B cell (primary cell): Measurements from ENCODE around the gene GADL1. TPM values are rescaled to one million over a fixed set of nuclear protein-coding genes. Genes with fewer than 3 reads are reported as not detected.

Experiments used
- ATAC-seq: fragments of 200-7000 bp; cut with Tn5 transposase; one replicate; pipeline ENCODE4 v1.10.0; 2021; ENCODE audit warnings: low read depth, mild to moderate bottlenecking, moderate number of reproducible peaks, moderate library complexity
- CTCF ChIA-PET: fragments of 350-600 bp; sonication (Branson Sonifier 250); formaldehyde crosslinking; loops from one replicate; lab custom pipeline; 2021; ENCODE audit warnings: antibody characterized with exemption, inconsistent platforms; lab: Charles Lee
- POLR2A ChIA-PET: fragments of 350-600 bp; sonication (Branson Sonifier 250); formaldehyde crosslinking; loops from one replicate; lab custom pipeline; 2021; ENCODE audit warnings: antibody characterized with exemption; lab: Charles Lee
- DNase-seq: peaks from one replicate; pipeline ENCODE4 v3.0.0; 2013
- H2AFZ ChIP-seq: 2 replicates; pipeline ENCODE4 v1.6.1; 2012; ENCODE audit warnings: mild to moderate bottlenecking, low read depth, low read length; ENCODE audit not compliant: insufficient read depth, poor library complexity, severe bottlenecking
- H3K27ac ChIP-seq, 2 donors: 1 replicate in 1 of 2; 2 replicates in 1 of 2; pipeline ENCODE4 v1.5.1; 2012 to 2013; ENCODE audit warnings: low read length in 2 of 2, mild to moderate bottlenecking in 2 of 2, moderate library complexity in 1 of 2
- H3K27me3 ChIP-seq, 4 experiments: fragments of 200-600 bp in 1 of 4; sonication (generic) in 1 of 4; replicated peaks in 1 of 4; 1 replicate in 2 of 4; 2 replicates in 2 of 4; pipeline versions ENCODE4 v1.6.1 to v1.7.0; 2013 to 2016; ENCODE audit warnings: low read length in 3 of 4, mild to moderate bottlenecking in 2 of 4, mixed read lengths in 1 of 4, moderate library complexity in 1 of 4; ENCODE audit not compliant: insufficient read depth in 4 of 4, control insufficient read depth in 3 of 4; ENCODE audit errors: control extremely low read depth in 1 of 4
- H3K36me3 ChIP-seq, 2 experiments: replicated peaks in 1 of 2; 1 replicate in 1 of 2; 2 replicates in 1 of 2; pipeline versions ENCODE4 v1.6.1 to v1.7.1; 2013; ENCODE audit warnings: low read length in 1 of 2; ENCODE audit not compliant: insufficient read depth in 2 of 2, control insufficient read depth in 1 of 2; ENCODE audit errors: control extremely low read depth in 1 of 2, extremely low read depth in 1 of 2
- H3K4me1 ChIP-seq, 2 donors: fragments of 200-600 bp in 1 of 2; sonication (generic) in 1 of 2; 1 replicate in 1 of 2; 2 replicates in 1 of 2; pipeline versions ENCODE4 v1.5.1 to v1.6.1; 2013 to 2017; ENCODE audit warnings: low read length in 2 of 2; ENCODE audit not compliant: control insufficient read depth in 2 of 2, insufficient read depth in 2 of 2
- H3K4me2 ChIP-seq: replicated peaks from 2 replicates; pipeline ENCODE3; 2012; ENCODE audit warnings: mild to moderate bottlenecking, low read depth, low read length; ENCODE audit not compliant: poor library complexity, severe bottlenecking
- H3K4me3 ChIP-seq, 5 experiments: fragments of 200-600 bp in 1 of 5; sonication (generic) in 1 of 5; 1 replicate in 3 of 5; 2 replicates in 2 of 5; pipeline versions ENCODE4 v1.5.1 to v1.7.0; 2011 to 2016; ENCODE audit warnings: low read length in 4 of 5, mild to moderate bottlenecking in 4 of 5, low read depth in 2 of 5, control low read depth in 1 of 5, moderate library complexity in 1 of 5; ENCODE audit not compliant: insufficient read depth in 1 of 5; ENCODE audit errors: control extremely low read depth in 1 of 5, extremely low read depth in 1 of 5
- H3K79me2 ChIP-seq: fragments of 200-600 bp; sonication (generic); one replicate; pipeline ENCODE4 v1.6.0; 2016; ENCODE audit warnings: low read length; ENCODE audit not compliant: control insufficient read depth, insufficient read depth
- H3K9ac ChIP-seq: fragments of 200-600 bp; sonication (generic); 2 replicates; pipeline ENCODE4 v1.6.1; 2017; ENCODE audit warnings: mild to moderate bottlenecking, low read length, moderate library complexity
- H3K9me3 ChIP-seq, 3 donors: one replicate each; pipeline versions ENCODE4 v1.6.1 to v1.7.1; 2013; ENCODE audit warnings: low read length in 2 of 3; ENCODE audit not compliant: control insufficient read depth in 2 of 3, insufficient read depth in 1 of 3; ENCODE audit errors: control extremely low read depth in 1 of 3
- H4K20me1 ChIP-seq: 2 replicates; pipeline ENCODE4 v1.6.0; 2012; ENCODE audit warnings: mild to moderate bottlenecking, low read length; ENCODE audit not compliant: insufficient read depth, control insufficient read depth, poor library complexity, severe bottlenecking
- H3K27ac Mint-ChIP-seq: one replicate; pipeline ENCODE4 v1.8.0; 2021; ENCODE audit warnings: mixed read lengths
- H3K27me3 Mint-ChIP-seq: one replicate; pipeline ENCODE4 v1.8.0; 2021; ENCODE audit warnings: mixed read lengths
- H3K4me1 Mint-ChIP-seq: one replicate; pipeline ENCODE4 v1.8.0; 2021; ENCODE audit warnings: mixed read lengths
- H3K4me3 Mint-ChIP-seq: one replicate; pipeline ENCODE4 v1.8.0; 2021; ENCODE audit warnings: mixed read lengths
- H3K9me3 Mint-ChIP-seq: one replicate; pipeline ENCODE4 v1.8.0; 2022; ENCODE audit warnings: mixed read lengths; ENCODE audit not compliant: insufficient read depth
- EZH2 ChIP-seq: IDR thresholded peaks from 2 replicates; pipeline ENCODE4 v1.6.1; 2012; ENCODE audit warnings: borderline replicate concordance, low read depth, mild to moderate bottlenecking, moderate library complexity, low read length; ENCODE audit not compliant: insufficient read depth, poor library complexity, severe bottlenecking
- WGBS: methylation state at CpG from one replicate; pipeline ENCODE4 v1.1.5; 2013; ENCODE audit warnings: missing lambda C conversion rate; ENCODE audit not compliant: insufficient coverage; 5-methylcytosine and 5-hydroxymethylcytosine counted together
- intact Hi-C: fragments of 100-400 bp; cut with micrococcal nuclease; formaldehyde crosslinking; loops from one replicate; pipeline ENCODE4 v1.10.0; 2022
- polyA plus RNA-seq: library from polyadenylated mRNA; depleted of rRNA; stranded (reverse); fragments of >200 nt; gene quantifications from 2 replicates; pipeline ENCODE4 v1.2.3, GENCODE V29; 2012
- total RNA-seq, 2 donors: library from RNA; stranded (reverse); fragments of 120-200 nt in 1 of 2; gene quantifications; 1 replicate in 1 of 2; 2 replicates in 1 of 2; pipeline versions ENCODE4 v1.2.3 to v1.2.4, GENCODE V29; 2013 to 2022
- TF ChIP-seq, protein P1 (sequence below): fragments of 200-600 bp; IDR thresholded peaks from one replicate; pipeline ENCODE4 v1.8.0; 2022; ENCODE audit warnings: antibody characterized with exemption, mild to moderate bottlenecking

GADL1 gene
- total and polyA plus RNA-seq, 2 donors (not counting 1 experiment from before 2014, with no cell fraction given) = not detected

GRCh38 chr3:30914696-30915095 lies 20.2 kb upstream of the GADL1 start:
- 70% methylated on average over 4 of the region's 4 CpGs for WGBS
- no peak for ATAC-seq
- H2AFZ ChIP-seq = no peak overlapping the region
- no peak overlapping the region for H3K9ac ChIP-seq
- no peak for DNase-seq
- H3K4me3 ChIP-seq = no peak overlapping the region
- no peak overlapping the region for H3K27ac ChIP-seq
- H3K9me3 Mint-ChIP-seq = no peaks in the 10 kb centered on the region
- H3K27me3 Mint-ChIP-seq = peaks cover 6% of the 10 kb centered on the region
- H3K36me3 ChIP-seq = no peaks in the 10 kb centered on the region
- no peaks in the 10 kb centered on the region for H4K20me1 ChIP-seq
- H3K4me3 Mint-ChIP-seq = no peak overlapping the region
- CTCF ChIA-PET = no interaction called here
- POLR2A ChIA-PET = no interaction called here
- H3K9me3 ChIP-seq = no peaks in the 10 kb centered on the region
- H3K4me2 ChIP-seq = no peak overlapping the region
- no peaks in the 10 kb centered on the region for H3K4me1 Mint-ChIP-seq
- H3K4me1 ChIP-seq = no peaks in the 10 kb centered on the region
- no peaks in the 10 kb centered on the region for H3K79me2 ChIP-seq
- no peak overlapping the region for H3K27ac Mint-ChIP-seq
- no peak for TF ChIP-seq EZH2
- TF ChIP-seq, protein P1, sequence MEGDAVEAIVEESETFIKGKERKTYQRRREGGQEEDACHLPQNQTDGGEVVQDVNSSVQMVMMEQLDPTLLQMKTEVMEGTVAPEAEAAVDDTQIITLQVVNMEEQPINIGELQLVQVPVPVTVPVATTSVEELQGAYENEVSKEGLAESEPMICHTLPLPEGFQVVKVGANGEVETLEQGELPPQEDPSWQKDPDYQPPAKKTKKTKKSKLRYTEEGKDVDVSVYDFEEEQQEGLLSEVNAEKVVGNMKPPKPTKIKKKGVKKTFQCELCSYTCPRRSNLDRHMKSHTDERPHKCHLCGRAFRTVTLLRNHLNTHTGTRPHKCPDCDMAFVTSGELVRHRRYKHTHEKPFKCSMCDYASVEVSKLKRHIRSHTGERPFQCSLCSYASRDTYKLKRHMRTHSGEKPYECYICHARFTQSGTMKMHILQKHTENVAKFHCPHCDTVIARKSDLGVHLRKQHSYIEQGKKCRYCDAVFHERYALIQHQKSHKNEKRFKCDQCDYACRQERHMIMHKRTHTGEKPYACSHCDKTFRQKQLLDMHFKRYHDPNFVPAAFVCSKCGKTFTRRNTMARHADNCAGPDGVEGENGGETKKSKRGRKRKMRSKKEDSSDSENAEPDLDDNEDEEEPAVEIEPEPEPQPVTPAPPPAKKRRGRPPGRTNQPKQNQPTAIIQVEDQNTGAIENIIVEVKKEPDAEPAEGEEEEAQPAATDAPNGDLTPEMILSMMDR = no peak
- intact Hi-C loops = no loop called here
- H3K27me3 ChIP-seq = no peaks in the 10 kb centered on the region

DNA sequence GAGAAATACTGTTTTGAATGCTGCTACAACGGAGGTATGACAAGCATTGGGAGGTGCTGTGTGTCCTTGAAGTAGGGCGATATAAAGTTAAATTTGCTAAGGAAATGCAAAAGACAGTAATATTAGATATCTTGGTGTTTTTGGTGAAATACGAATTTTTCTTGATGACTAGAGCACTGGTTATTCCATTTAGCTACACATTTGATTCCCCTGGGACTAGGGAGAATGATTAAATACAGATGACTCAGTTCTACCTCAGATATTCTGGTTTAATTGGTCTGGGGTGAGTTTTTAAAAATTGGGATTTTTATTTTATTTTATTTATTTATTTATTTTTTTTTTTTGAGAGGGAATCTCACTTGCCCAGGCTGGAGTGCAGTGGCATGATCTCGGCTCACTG lies 18.7 kb upstream of the GADL1 start:
- Mint-ChIP-seq H3K9me3 (no peaks in the 10 kb centered on the region), H3K4me3 (no peak overlapping the region), H3K27ac (no peak overlapping the region), H3K27me3 (peaks cover 6% of the 10 kb centered on the region), H3K4me1 (no peaks in the 10 kb centered on the region)
- intact Hi-C loops = no loop called here
- no peaks in the 10 kb centered on the region for H3K4me1 ChIP-seq
- H3K9me3 ChIP-seq = no peaks in the 10 kb centered on the region
- H3K27me3 ChIP-seq = no peaks in the 10 kb centered on the region
- no peaks in the 10 kb centered on the region for H3K36me3 ChIP-seq
- H3K4me2 ChIP-seq = no peak overlapping the region
- 88% methylated on average over 2 of the region's 4 CpGs for WGBS
- ChIA-PET POLR2A (no interaction called here), CTCF (no interaction called here)
- TF ChIP-seq, protein P1 = no peak
- TF ChIP-seq EZH2 = no peak
- H3K27ac ChIP-seq = no peak overlapping the region
- H3K9ac ChIP-seq = no peak overlapping the region
- no peak for DNase-seq
- no peaks in the 10 kb centered on the region for H4K20me1 ChIP-seq
- H3K4me3 ChIP-seq = no peak overlapping the region
- ATAC-seq = no peak
- H2AFZ ChIP-seq = no peak overlapping the region
- H3K79me2 ChIP-seq = no peaks in the 10 kb centered on the region
